HG02943 (cell line): ENCODE data around the gene NDUFAF8.

ENCODE experiments used
- ATAC-seq: cut with Tn5 transposase; IDR thresholded peaks from one replicate; pipeline ENCODE4 v1.9.1; 2021; ENCODE audit warnings: mild to moderate bottlenecking, low read depth, moderate library complexity; ENCODE audit not compliant: unreplicated experiment

NDUFAF8 gene

DNA sequence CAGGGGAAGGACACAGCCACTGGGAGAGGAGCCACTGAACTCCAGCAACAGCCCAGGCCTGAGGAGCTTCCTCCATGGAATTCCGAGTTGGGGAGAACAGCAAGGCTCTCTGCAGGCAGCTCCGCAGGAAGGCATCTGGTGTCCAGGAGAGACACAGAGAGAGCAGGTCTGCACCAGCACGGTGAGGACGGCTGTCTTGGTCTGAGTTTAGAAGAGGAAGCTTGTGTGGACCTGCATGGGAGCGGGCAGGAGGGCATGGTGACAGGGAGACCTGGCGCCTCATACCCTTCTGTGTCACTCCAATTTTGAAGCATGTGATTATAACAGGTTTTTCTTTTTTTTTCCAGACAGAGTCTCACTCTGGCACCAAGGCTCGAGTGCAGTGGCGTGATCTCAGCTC, 49.6 kb downstream of the NDUFAF8 start:
- ATAC-seq = no peak

DNA sequence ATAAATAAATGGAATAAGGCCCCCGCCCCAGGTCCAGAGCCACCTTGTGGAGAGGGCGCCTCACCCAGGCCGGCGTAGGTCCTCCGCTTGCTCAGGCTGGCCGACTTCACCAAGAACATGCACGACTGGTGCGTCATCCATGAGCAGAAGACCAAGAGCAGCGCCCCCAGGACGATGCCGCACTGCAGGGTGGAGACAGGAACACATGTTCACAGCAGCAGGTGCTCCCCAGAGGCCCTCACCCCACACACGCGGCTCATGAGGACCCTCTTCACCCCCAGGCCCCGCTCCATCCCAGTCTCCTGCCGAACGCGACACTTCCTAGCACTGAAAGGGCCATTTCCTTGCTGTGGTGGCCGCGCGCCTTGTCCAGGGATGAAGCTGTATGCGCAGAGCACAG, 50.5 kb downstream of the NDUFAF8 start:
- ATAC-seq = no peak

- ATAC-seq = no peak
Measured at GRCh38 chr17:81290230-81290629, 51.1 kb downstream of the NDUFAF8 start.
